Bladder microvascular endothelial cell (primary cell): ENCODE results near the gene ELOVL3. TPM values are rescaled to one million over a fixed set of nuclear protein-coding genes. Genes with fewer than 3 reads are reported as not detected.

ENCODE experiments used
- total RNA-seq: library from RNA; depleted of rRNA; stranded (reverse); fragments of >200 nt; gene quantifications from 2 replicates; pipeline ENCODE4 v1.2.3, GENCODE V29; 2014

ELOVL3 gene
- total RNA-seq, result not detected in 2 replicates

GRCh38 chr10:102225646-102226541, at the start of gene ELOVL3:
Gene ELOVL3, plus strand, starts transcription at chr10:102226299. Its CDS starts 250 bp downstream, at chr10:102226549.

GRCh38 chr10:102241444-102242117, 15.5 kb downstream of the ELOVL3 start, which contains the start of gene PITX3:
Gene PITX3, minus strand, starts transcription at chr10:102241512. Its CDS starts 9,432 bp downstream, at chr10:102232080.

DNA sequence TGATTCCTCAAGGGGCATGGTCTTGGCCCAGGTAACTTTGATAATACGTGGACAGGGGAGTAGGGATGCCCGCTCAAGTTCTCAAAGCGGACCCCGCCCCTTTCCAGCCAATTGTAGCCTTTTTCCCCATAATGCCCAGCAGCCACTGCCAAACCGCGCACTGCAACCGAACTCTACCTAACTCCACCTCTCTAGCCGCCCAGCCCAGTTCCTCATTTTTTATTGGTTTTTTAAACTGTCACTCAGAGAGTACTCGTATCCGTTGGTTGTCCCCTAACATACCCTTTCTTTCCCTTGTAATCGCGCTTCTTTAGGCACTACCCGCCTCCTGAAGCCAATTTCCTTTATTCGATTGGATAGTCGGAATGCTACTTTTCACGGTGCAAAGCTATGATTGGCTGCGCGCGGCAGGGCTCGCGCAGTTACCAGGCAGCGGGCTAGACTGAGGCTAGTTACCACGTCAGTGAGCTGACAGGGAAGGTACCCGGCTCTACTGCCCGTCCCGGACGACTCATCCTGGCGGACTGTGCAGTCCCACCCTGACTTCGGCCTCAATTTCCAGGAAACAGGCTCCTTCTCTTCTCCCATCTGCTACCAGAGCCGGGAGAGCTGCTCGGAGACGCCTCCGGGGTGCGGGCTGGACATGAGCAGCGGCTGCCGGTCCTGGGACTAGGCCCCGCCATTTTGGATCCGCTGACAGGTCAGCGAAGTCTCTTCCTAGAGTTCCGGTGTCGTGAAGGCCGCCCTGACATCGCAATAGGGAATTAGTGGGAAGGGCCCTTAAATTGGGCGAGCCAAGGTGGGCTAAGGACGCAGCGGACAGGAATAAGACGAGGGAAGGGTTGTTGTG, 19.2 kb downstream of the ELOVL3 start, which contains the start of gene GBF1:
GBF1 (plus strand) TSS at position 451 of the 850 bp plus-strand sequence. CDS start 13,407 bp downstream, outside the sequence.

Other genes starting within 250 kb of the ELOVL3 start
- 5.3 and 11.1 TPM in 2 replicates for gene ARMH3, start 170.1 kb upstream of the ELOVL3 start, total RNA-seq
- 29.5 and 30.6 TPM in 2 replicates for gene HPS6, start 160.9 kb upstream of the ELOVL3 start, total RNA-seq
- 33.8 and 58.6 TPM in 2 replicates for gene LDB1, start 105.9 kb upstream of the ELOVL3 start, total RNA-seq
- 6.5 and 19.6 TPM in 2 replicates for gene PPRC1, start 93.3 kb upstream of the ELOVL3 start, total RNA-seq
- 16.8 and 35.6 TPM in 2 replicates for gene NOLC1, start 73.9 kb upstream of the ELOVL3 start, total RNA-seq
- not detected in 2 replicates for gene PITX3, start 15.2 kb downstream of the ELOVL3 start, total RNA-seq
- gene GBF1, start 19.2 kb downstream of the ELOVL3 start, total RNA-seq, result 12.6 and 31.8 TPM in 2 replicates
- 18.5 and 65.1 TPM in 2 replicates for gene NFKB2, start 169.4 kb downstream of the ELOVL3 start, total RNA-seq
- under 0.01 and 0.44 TPM in 2 replicates for gene PSD, start 192.5 kb downstream of the ELOVL3 start, total RNA-seq
- 5.5 and 7.6 TPM in 2 replicates for gene FBXL15, start 194.5 kb downstream of the ELOVL3 start, total RNA-seq
- 33.3 and 41.8 TPM in 2 replicates for gene CUEDC2, start 206.3 kb downstream of the ELOVL3 start, total RNA-seq
- not detected in 2 replicates for gene C10orf95, start 225.2 kb downstream of the ELOVL3 start, total RNA-seq